ENCODE measurements around the gene ISG20.

DNA sequence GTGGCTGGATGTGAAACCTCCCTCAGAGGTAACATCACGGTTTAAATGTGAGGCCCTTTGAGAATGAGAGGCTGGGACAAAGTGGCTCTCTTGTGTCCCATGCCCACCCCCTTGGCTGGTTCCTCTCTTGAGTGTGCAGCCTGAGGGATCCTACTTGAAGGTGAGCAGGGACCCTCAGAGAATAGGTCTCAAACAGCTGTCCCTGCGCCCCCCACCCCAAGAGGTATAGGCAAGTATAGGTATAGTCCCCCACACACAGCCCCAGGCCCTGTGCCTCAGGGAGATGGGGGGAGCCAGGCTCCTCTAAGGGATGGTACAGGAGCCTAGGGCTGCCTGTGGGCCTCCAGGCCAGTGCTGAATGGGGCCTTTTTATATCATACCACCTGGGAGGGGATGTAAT, 61.9 kb downstream of the ISG20 start:
- TF ChIP-seq, protein P1, sequence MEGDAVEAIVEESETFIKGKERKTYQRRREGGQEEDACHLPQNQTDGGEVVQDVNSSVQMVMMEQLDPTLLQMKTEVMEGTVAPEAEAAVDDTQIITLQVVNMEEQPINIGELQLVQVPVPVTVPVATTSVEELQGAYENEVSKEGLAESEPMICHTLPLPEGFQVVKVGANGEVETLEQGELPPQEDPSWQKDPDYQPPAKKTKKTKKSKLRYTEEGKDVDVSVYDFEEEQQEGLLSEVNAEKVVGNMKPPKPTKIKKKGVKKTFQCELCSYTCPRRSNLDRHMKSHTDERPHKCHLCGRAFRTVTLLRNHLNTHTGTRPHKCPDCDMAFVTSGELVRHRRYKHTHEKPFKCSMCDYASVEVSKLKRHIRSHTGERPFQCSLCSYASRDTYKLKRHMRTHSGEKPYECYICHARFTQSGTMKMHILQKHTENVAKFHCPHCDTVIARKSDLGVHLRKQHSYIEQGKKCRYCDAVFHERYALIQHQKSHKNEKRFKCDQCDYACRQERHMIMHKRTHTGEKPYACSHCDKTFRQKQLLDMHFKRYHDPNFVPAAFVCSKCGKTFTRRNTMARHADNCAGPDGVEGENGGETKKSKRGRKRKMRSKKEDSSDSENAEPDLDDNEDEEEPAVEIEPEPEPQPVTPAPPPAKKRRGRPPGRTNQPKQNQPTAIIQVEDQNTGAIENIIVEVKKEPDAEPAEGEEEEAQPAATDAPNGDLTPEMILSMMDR (IDR thresholded peaks at IDR 0.05; ENCODE audit: low read depth, low read length, missing input control), result no peak
- no peak for TF ChIP-seq FOXA1 (IDR thresholded peaks at IDR 0.05)
- no peak for TF ChIP-seq YY1 (IDR thresholded peaks at IDR 0.05)
- TF ChIP-seq, protein P2, sequence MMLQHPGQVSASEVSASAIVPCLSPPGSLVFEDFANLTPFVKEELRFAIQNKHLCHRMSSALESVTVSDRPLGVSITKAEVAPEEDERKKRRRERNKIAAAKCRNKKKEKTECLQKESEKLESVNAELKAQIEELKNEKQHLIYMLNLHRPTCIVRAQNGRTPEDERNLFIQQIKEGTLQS (IDR thresholded peaks at IDR 0.05), result no peak
- TF ChIP-seq RAD21 (IDR thresholded peaks at IDR 0.05), result no peak
- TF ChIP-seq TAF1 (conservative IDR thresholded peaks at IDR 0.05), result no peak
